Brain microvascular endothelial cell (primary cell): ENCODE measurements around the gene TGM2.

Experiments
- DNase-seq: peaks from one replicate; pipeline ENCODE4 v3.0.0-alpha.2; 2020
- H3K27ac ChIP-seq: fragments of 250-450 bp; sonication (Bioruptor Pico); 2 replicates; pipeline ENCODE4 v1.5.1; 2020; ENCODE audit warnings: mild to moderate bottlenecking, moderate library complexity
- H3K27me3 ChIP-seq: fragments of 250-450 bp; sonication (Bioruptor Pico); replicated peaks from 2 replicates; pipeline ENCODE4 v1.5.1; 2020; ENCODE audit warnings: mild to moderate bottlenecking
- H3K36me3 ChIP-seq: fragments of 250-450 bp; sonication (Bioruptor Pico); replicated peaks from 2 replicates; pipeline ENCODE4 v1.5.1; 2020; ENCODE audit warnings: mild to moderate bottlenecking
- H3K4me3 ChIP-seq: 2 replicates; pipeline ENCODE4 v1.5.1; 2011; ENCODE audit warnings: low read depth, mild to moderate bottlenecking, control low read depth, low read length, moderate library complexity
- in situ Hi-C: cut with HindIII; loops from 2 replicates; pipeline ENCODE4 v1.10.0; 2017; ENCODE audit warnings: low sequenced_read_pairs, low pct_ligation_motif_present
- TF ChIP-seq, protein P1 (sequence below): IDR thresholded peaks from 2 replicates; pipeline ENCODE4 v1.5.1; 2011; ENCODE audit warnings: low read depth, mild to moderate bottlenecking, moderate library complexity, low read length, control low read depth, inconsistent platforms; ENCODE audit errors: missing control alignments

TGM2 gene

GRCh38 chr20:38156888-38157634 lies 8.0 kb downstream of the TGM2 start:
- no peak for DNase-seq
- TF ChIP-seq, protein P1, sequence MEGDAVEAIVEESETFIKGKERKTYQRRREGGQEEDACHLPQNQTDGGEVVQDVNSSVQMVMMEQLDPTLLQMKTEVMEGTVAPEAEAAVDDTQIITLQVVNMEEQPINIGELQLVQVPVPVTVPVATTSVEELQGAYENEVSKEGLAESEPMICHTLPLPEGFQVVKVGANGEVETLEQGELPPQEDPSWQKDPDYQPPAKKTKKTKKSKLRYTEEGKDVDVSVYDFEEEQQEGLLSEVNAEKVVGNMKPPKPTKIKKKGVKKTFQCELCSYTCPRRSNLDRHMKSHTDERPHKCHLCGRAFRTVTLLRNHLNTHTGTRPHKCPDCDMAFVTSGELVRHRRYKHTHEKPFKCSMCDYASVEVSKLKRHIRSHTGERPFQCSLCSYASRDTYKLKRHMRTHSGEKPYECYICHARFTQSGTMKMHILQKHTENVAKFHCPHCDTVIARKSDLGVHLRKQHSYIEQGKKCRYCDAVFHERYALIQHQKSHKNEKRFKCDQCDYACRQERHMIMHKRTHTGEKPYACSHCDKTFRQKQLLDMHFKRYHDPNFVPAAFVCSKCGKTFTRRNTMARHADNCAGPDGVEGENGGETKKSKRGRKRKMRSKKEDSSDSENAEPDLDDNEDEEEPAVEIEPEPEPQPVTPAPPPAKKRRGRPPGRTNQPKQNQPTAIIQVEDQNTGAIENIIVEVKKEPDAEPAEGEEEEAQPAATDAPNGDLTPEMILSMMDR, result no peak
- H3K27ac ChIP-seq, result peak overlapping the region; percentile 38
- peaks cover 83% of the 10 kb centered on the region for H3K36me3 ChIP-seq
- H3K27me3 ChIP-seq, result no peaks in the 10 kb centered on the region
- in situ Hi-C loops, result no loop called here
- H3K4me3 ChIP-seq, result no peak overlapping the region

DNA sequence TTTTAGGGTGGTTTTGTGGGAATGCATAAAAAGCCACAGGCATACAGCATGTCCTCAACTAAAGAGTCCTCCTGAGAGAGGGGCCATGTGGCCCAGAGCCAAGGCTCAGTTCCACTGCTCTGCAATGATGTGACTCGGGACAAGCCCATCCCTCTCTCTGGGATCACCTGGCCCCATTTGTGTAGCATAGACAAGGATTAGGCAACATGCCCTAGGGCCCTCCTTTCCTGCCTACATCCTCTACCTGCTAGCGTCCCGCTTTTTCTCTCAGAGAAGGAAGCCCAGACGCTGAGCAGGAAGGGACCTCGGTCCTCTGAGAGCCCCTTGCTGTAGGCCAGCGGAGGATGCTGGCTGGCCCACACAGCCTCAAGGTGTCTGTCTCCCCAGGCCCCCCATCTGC lies 8.8 kb downstream of the TGM2 start:
- H3K4me3 ChIP-seq, result no peak overlapping the region
- no peak for DNase-seq
- H3K36me3 ChIP-seq, result peaks cover 82% of the 10 kb centered on the region
- no peaks in the 10 kb centered on the region for H3K27me3 ChIP-seq
- no peak overlapping the region for H3K27ac ChIP-seq
- in situ Hi-C loops, result no loop called here
- TF ChIP-seq, protein P1, result no peak

DNA sequence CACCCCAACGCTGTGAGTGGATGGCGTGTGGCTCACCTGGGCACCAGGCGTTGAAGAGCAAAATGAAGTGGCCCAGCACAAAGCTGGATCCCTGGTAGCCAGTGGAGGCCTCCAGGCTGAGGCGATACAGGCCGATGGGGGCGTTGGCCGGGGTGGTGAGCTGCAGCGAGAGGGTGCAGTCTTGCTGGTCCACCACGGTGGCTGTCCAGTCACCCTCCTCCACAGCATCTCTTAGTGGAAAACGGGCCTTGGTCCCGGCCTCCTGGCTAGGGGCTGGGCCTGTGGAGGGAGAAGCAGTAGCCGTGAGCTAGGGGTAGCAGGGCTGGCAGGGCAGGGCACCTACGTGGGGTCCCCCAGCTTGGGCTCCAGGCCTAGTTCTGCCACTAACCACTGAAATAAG lies 9.3 kb downstream of the TGM2 start:
- no peak for DNase-seq
- Histone ChIP-seq H3K36me3 (peaks cover 82% of the 10 kb centered on the region), H3K27ac (no peak overlapping the region), H3K4me3 (no peak overlapping the region), H3K27me3 (no peaks in the 10 kb centered on the region)
- in situ Hi-C loops, result no loop called here
- TF ChIP-seq, protein P1, result no peak

DNA sequence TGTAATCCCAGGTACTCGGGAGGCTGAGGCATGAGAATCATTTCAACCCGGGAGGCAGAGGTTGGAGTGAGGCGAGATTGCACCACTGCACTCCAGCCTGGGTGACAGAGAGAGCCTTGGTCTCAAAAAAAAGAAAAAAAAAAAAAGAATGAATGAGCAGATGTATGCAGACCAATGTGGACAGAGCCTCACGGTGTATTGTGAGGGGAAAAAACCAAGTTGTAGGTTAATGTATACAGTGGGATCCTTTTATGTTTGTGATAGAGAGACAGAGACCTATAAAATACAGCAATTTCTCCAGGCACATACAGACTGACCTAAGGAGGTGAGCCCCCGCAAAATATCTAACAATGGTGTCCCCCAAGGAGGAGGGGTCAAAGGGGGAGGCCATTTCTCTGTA lies 11.7 kb downstream of the TGM2 start:
- Histone ChIP-seq H3K27ac (peak overlapping the region; percentile 90), H3K27me3 (no peaks in the 10 kb centered on the region), H3K36me3 (peaks cover 81% of the 10 kb centered on the region), H3K4me3 (no peak overlapping the region)
- no peak for DNase-seq
- in situ Hi-C loops, result no loop called here
- TF ChIP-seq, protein P1, result no peak

GRCh38 chr20:38152621-38153221 lies 12.3 kb downstream of the TGM2 start:
- peak; percentile 82 for DNase-seq
- no peaks in the 10 kb centered on the region for H3K27me3 ChIP-seq
- TF ChIP-seq, protein P1, result no peak
- peak overlapping the region; percentile 90 for H3K27ac ChIP-seq
- no peak overlapping the region for H3K4me3 ChIP-seq
- peaks cover 81% of the 10 kb centered on the region for H3K36me3 ChIP-seq
- in situ Hi-C loops, result no loop called here

- DNase-seq, result peak; percentile 45
Measured at GRCh38 chr20:38152175-38152620, 12.9 kb downstream of the TGM2 start.

More at GRCh38 chr20:38152175-38152620, 12.9 kb downstream of the TGM2 start:
- peak overlapping the region; percentile 90 for H3K27ac ChIP-seq
- TF ChIP-seq, protein P1, result no peak
- peaks cover 81% of the 10 kb centered on the region for H3K36me3 ChIP-seq
- no peak overlapping the region for H3K4me3 ChIP-seq
- no peaks in the 10 kb centered on the region for H3K27me3 ChIP-seq
- in situ Hi-C loops, result no loop called here
